Measurements from ENCODE around the gene SLC24A5. TPM values are rescaled to one million over a fixed set of nuclear protein-coding genes. Genes with fewer than 3 reads are reported as not detected.

The SLC24A5 gene
- total RNA-seq, 2 experiments from 2014 or later: not detected

DNA sequence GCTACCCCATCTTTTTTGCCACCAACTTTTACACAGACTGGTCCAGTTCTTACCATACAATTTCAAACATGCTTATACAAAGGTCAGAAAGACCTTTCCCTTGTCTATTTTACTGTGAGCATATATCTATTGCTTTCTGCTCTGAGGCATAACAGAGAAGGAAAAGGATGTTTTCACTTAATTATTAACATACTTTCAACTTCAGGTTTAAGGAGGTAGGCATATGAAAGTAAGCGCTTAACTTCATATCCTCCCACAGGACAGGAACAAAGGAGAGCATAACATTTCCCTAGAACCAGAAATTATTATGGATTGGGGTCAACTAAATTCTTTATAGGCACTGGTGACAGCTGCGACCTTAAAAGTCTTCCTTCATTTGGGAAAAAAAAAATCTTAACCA lies 56.2 kb downstream of the SLC24A5 start:
- Histone ChIP-seq H3K36me3 (ENCODE audit: insufficient read depth, low read length) (peaks cover 23% of the 10 kb centered on the region), H4K20me1 (ENCODE audit: insufficient read depth, low read length) (peaks cover 6% of the 10 kb centered on the region; the same call in 1 of the 2 replicates), H3K9me3 (ENCODE audit: low read length) (peaks cover 21% of the 10 kb centered on the region; the same call in 1 of the 2 replicates), H3K79me2 (ENCODE audit: insufficient read depth, low read depth, low read length) (peaks cover 63% of the 10 kb centered on the region), H3K4me3 (ENCODE audit: low read depth, low read length, poor library complexity, severe bottlenecking) (peak overlapping the region; percentile 84), H3K9me2 (ENCODE audit: insufficient read depth, low read length) (no peaks in the 10 kb centered on the region), H2AFZ (ENCODE audit: low read length) (peak overlapping the region; percentile 94; the same call in 1 of the 2 replicates), H3K4me2 (ENCODE audit: low read length) (peak overlapping the region; percentile 93), H3K4me1 (ENCODE audit: insufficient read depth, low read length, poor library complexity, severe bottlenecking) (peaks cover 48% of the 10 kb centered on the region), H3K27ac (ENCODE audit: low read depth, low read length, poor library complexity, severe bottlenecking) (peak overlapping the region; percentile 78)
- ChIA-PET POLR2A (interaction anchor here (1.1 to 1.2 kb wide), 2 partner anchors 153 to 155 kb away, joined by 3 to 4 read pairs; no protein-coding TSS in a partner anchor), CTCF (ENCODE audit: unreplicated experiment) (no interaction called here)
- no peak for TF ChIP-seq CTCF (conservative IDR thresholded peaks at IDR 0.05; ENCODE audit: low read length)
- no peak for TF ChIP-seq EZH2phosphoT487 (IDR thresholded peaks at IDR 0.05; ENCODE audit: borderline replicate concordance, low read depth, low read length)
- DNase-seq (ENCODE audit: low spot score): no peak
- TSS peak; percentile 65 for BruUV-seq (replicated peaks)
- intact Hi-C loops (cut with micrococcal nuclease; ENCODE audit: unreplicated experiment): no loop called here

DNA sequence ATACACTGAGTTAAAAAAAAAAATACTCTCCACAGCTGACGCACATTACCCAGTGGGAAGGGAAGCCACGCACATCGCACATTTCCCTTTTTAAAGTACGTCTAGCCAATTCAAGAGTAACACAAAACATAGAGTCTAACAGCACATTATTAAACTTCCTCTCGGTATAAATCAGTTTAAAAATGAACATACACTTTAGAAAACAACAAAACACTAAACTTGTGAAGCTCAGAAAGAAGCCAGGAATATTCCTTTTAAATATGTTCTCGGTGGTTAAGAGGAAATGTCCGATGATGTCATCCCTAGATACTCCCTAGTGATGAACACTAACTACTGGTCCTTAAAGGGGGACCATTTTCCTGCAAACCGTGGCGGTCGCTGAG lies 56.6 kb downstream of the SLC24A5 start:
- Histone ChIP-seq H3K9me2 (ENCODE audit: insufficient read depth, low read length) (no peaks in the 10 kb centered on the region), H3K4me2 (ENCODE audit: low read length) (peak overlapping the region; percentile 93), H3K9me3 (ENCODE audit: low read length) (peaks cover 18% of the 10 kb centered on the region; the same call in 1 of the 2 replicates), H2AFZ (ENCODE audit: low read length) (peak overlapping the region; percentile 94), H3K4me3 (ENCODE audit: low read depth, low read length, poor library complexity, severe bottlenecking) (peak overlapping the region; percentile 84), H3K4me1 (ENCODE audit: insufficient read depth, low read length, poor library complexity, severe bottlenecking) (peaks cover 43% of the 10 kb centered on the region), H3K79me2 (ENCODE audit: insufficient read depth, low read depth, low read length) (peaks cover 59% of the 10 kb centered on the region), H4K20me1 (ENCODE audit: insufficient read depth, low read length) (peaks cover 6% of the 10 kb centered on the region; the same call in 1 of the 2 replicates), H3K36me3 (ENCODE audit: insufficient read depth, low read length) (peaks cover 23% of the 10 kb centered on the region), H3K27ac (ENCODE audit: low read depth, low read length, poor library complexity, severe bottlenecking) (peak overlapping the region; percentile 78)
- intact Hi-C loops (cut with micrococcal nuclease; ENCODE audit: unreplicated experiment): no loop called here
- BruUV-seq (replicated peaks): no TSS peak
- no peak for TF ChIP-seq CTCF (conservative IDR thresholded peaks at IDR 0.05; ENCODE audit: low read length)
- no peak for TF ChIP-seq EZH2phosphoT487 (IDR thresholded peaks at IDR 0.05; ENCODE audit: borderline replicate concordance, low read depth, low read length)
- DNase-seq (ENCODE audit: low spot score): peak; percentile 63
- ChIA-PET POLR2A (interaction anchor here (1.1 to 1.2 kb wide), 2 partner anchors 153 to 155 kb away, joined by 3 to 4 read pairs; no protein-coding TSS in a partner anchor), CTCF (ENCODE audit: unreplicated experiment) (no interaction called here)

Measured in OCI-LY7 (cell line).